ENCODE results near the gene MRM1. TPM values are rescaled to one million over a fixed set of nuclear protein-coding genes. Genes with fewer than 3 reads are reported as not detected.

The MRM1 gene
- total RNA-seq (6.9 TPM in 2 replicates), polyA plus RNA-seq (2.5 and 4.4 TPM in 2 replicates), polyA minus RNA-seq (ENCODE audit: low replicate concordance) (1.3 and 4.3 TPM in 2 replicates)
- polyA plus RNA-seq (2012): 1.9 and 5.0 TPM in 2 replicates

- Histone ChIP-seq H3K4me3 (replicated peaks in 1 of 4; ENCODE audit: control extremely low read depth in 1 of 4, insufficient read depth in 1 of 4, low read depth in 3 of 4, low read length in 4 of 4) (peak within 1 kb of the TSS; percentile 80 to 91 (median 88)), H2AFZ (ENCODE audit: low read length) (peak within 1 kb of the TSS; percentile 81), H3K36me3 (ENCODE audit: control insufficient read depth, insufficient read depth, low read length) (no peaks in the 10 kb centered on the region), H3K27me3 (ENCODE audit: control insufficient read depth, insufficient read depth, low read length) (no peaks in the 10 kb centered on the region), H3K9me3 (ENCODE audit: control insufficient read depth, insufficient read depth, low read depth, low read length) (no peaks in the 10 kb centered on the region), H3K27ac (ENCODE audit: insufficient read depth, low read length) (peak within 1 kb of the TSS; percentile 80), H3K9ac (ENCODE audit: insufficient read depth, low read length) (peak within 1 kb of the TSS; percentile 74), H3K4me1 (ENCODE audit: control insufficient read depth, extremely low read depth, insufficient read depth, low read length) (peaks cover 4% of the 10 kb centered on the region), H3K79me2 (ENCODE audit: control insufficient read depth, insufficient read depth, low read length) (peaks cover 10% of the 10 kb centered on the region), H3K4me2 (ENCODE audit: extremely low read depth, insufficient read depth, low read length) (peak within 1 kb of the TSS; percentile 100), H4K20me1 (ENCODE audit: control insufficient read depth, extremely low read depth, insufficient read depth, low read length) (no peaks in the 10 kb centered on the region)
- TF ChIP-seq EZH2 (IDR thresholded peaks at IDR 0.05; ENCODE audit: low read length, missing control alignments) (no peak), CTCF (conservative IDR thresholded peaks at IDR 0.05 in 1 of 2, IDR thresholded peaks at IDR 0.05 in 1 of 2; ENCODE audit: low read depth in 1 of 2, low read length in 2 of 2) (peak in 1 of 2 donors; percentile 8)
- peak; percentile 87 to 93 for DNase-seq (ENCODE audit: low read depth in 2 of 2)
Measured at GRCh38 chr17:36601303-36602029, at the start of gene MRM1. Gene MRM1, plus strand, starts transcription at chr17:36601583. Its CDS starts 228 bp downstream, at chr17:36601811.

- DNase-seq (ENCODE audit: low read depth in 2 of 2): no peak
- H3K4me1 ChIP-seq (ENCODE audit: control insufficient read depth, extremely low read depth, insufficient read depth, low read length): no peaks in the 10 kb centered on the region
- no peak overlapping the region for H3K27ac ChIP-seq (ENCODE audit: insufficient read depth, low read length)
- H4K20me1 ChIP-seq (ENCODE audit: control insufficient read depth, extremely low read depth, insufficient read depth, low read length): peaks cover 5% of the 10 kb centered on the region
- no peak overlapping the region for H3K4me3 ChIP-seq (replicated peaks in 1 of 4; ENCODE audit: control extremely low read depth in 1 of 4, insufficient read depth in 1 of 4, low read depth in 3 of 4, low read length in 4 of 4)
- peaks cover 11% of the 10 kb centered on the region for H3K36me3 ChIP-seq (ENCODE audit: control insufficient read depth, insufficient read depth, low read length)
- no peaks in the 10 kb centered on the region for H3K9me3 ChIP-seq (ENCODE audit: control insufficient read depth, insufficient read depth, low read depth, low read length)
- H2AFZ ChIP-seq (ENCODE audit: low read length): no peak overlapping the region
- H3K9ac ChIP-seq (ENCODE audit: insufficient read depth, low read length): no peak overlapping the region
- H3K27me3 ChIP-seq (ENCODE audit: control insufficient read depth, insufficient read depth, low read length): no peaks in the 10 kb centered on the region
- peaks cover 91% of the 10 kb centered on the region for H3K79me2 ChIP-seq (ENCODE audit: control insufficient read depth, insufficient read depth, low read length)
- no peak overlapping the region for H3K4me2 ChIP-seq (ENCODE audit: extremely low read depth, insufficient read depth, low read length)
- TF ChIP-seq EZH2 (IDR thresholded peaks at IDR 0.05; ENCODE audit: low read length, missing control alignments) (no peak), CTCF (conservative IDR thresholded peaks at IDR 0.05 in 1 of 2, IDR thresholded peaks at IDR 0.05 in 1 of 2; ENCODE audit: low read depth in 1 of 2, low read length in 2 of 2) (no peak)
Measured at GRCh38 chr17:36553459-36553858, 47.9 kb upstream of the MRM1 start.

- Histone ChIP-seq H3K27ac (ENCODE audit: insufficient read depth, low read length) (no peak overlapping the region), H3K4me2 (ENCODE audit: extremely low read depth, insufficient read depth, low read length) (no peak overlapping the region), H3K79me2 (ENCODE audit: control insufficient read depth, insufficient read depth, low read length) (peaks cover 28% of the 10 kb centered on the region), H3K27me3 (ENCODE audit: control insufficient read depth, insufficient read depth, low read length) (no peaks in the 10 kb centered on the region), H3K9me3 (ENCODE audit: control insufficient read depth, insufficient read depth, low read depth, low read length) (no peaks in the 10 kb centered on the region), H3K36me3 (ENCODE audit: control insufficient read depth, insufficient read depth, low read length) (peaks cover 3% of the 10 kb centered on the region), H3K4me1 (ENCODE audit: control insufficient read depth, extremely low read depth, insufficient read depth, low read length) (no peaks in the 10 kb centered on the region), H3K4me3 (replicated peaks in 1 of 4; ENCODE audit: control extremely low read depth in 1 of 4, insufficient read depth in 1 of 4, low read depth in 3 of 4, low read length in 4 of 4) (no peak overlapping the region), H3K9ac (ENCODE audit: insufficient read depth, low read length) (no peak overlapping the region), H4K20me1 (ENCODE audit: control insufficient read depth, extremely low read depth, insufficient read depth, low read length) (no peaks in the 10 kb centered on the region), H2AFZ (ENCODE audit: low read length) (no peak overlapping the region)
- DNase-seq (ENCODE audit: low read depth in 2 of 2): no peak
- TF ChIP-seq CTCF (conservative IDR thresholded peaks at IDR 0.05 in 1 of 2, IDR thresholded peaks at IDR 0.05 in 1 of 2; ENCODE audit: low read depth in 1 of 2, low read length in 2 of 2): no peak
Measured at GRCh38 chr17:36566081-36566480, 35.3 kb upstream of the MRM1 start.

Data from fibroblast of lung (primary cell).